MM.1S (cell line): Measurements from ENCODE around the gene DIO1.

Source experiments
- CTCF ChIP-seq: fragments of 300-600 bp; sonication (generic); IDR thresholded peaks from 2 replicates; pipeline ENCODE4 v1.5.1; 2016; ENCODE audit warnings: antibody characterized with exemption, low read length, mixed read lengths
- EZH2 ChIP-seq: fragments of 300-600 bp; sonication (generic); optimal IDR thresholded peaks from 2 replicates; pipeline ENCODE3; 2017; ENCODE audit warnings: low read depth, mild to moderate bottlenecking, antibody characterized with exemption, low read length, mixed read lengths

- TF ChIP-seq CTCF (no peak), EZH2 (no peak)
These were observed 33.4 kb downstream of the DIO1 start for GRCh38 chr1:53927376-53927881.
